Measurements from ENCODE around the gene DUSP10. TPM values are rescaled to one million over a fixed set of nuclear protein-coding genes. Genes with fewer than 3 reads are reported as not detected.

DUSP10 gene
- total RNA-seq, 1 donor from 2014 or later, result 14.1 TPM

DNA sequence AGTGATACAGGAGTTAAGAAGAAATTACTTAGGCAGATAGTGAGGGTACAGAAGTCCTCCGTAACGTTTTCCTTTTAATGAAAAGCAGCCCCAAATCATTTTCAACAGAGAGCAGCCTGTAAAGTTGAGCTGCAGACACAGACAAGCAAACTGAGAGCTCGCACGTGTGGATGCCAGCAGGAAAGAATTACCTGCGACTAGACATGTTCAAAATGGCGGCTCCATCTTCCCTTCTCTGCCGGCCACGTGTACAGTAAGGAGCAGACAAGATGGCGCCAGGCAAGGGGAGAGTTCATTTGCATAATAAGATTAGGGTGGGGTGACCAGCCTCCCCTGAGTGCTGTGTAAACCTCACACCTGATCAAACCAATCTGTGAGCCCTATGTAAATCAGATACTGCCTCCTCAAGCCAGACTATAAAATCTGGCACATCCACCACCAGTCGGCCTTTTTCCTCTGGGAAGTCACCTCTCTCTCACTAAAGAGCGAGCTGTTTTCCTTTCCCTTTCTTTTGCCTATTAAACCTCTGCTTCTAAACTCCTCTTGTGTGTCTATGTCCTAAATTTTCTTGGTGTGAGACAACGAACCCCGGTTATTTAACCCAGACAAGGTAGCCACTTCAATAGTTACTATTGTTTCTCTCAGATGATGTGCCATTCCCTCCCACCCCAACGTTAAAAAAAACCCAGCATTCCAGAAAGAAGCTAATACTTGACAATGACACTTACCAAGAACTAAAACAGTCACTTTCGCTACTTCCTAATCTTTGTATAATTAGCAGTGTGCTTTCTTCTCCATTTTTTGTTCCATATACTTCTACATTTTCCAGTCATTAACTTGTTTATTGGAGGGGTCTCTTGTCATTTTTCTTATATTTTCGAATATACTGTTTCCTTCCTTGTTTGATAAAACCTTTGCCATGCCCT, 27.4 kb downstream of the DUSP10 start:
- DNase-seq (ENCODE audit: low read depth), result no peak

GRCh38 chr1:221712776-221713431, 29.0 kb downstream of the DUSP10 start:
- no peak for DNase-seq (ENCODE audit: low read depth)

DNA sequence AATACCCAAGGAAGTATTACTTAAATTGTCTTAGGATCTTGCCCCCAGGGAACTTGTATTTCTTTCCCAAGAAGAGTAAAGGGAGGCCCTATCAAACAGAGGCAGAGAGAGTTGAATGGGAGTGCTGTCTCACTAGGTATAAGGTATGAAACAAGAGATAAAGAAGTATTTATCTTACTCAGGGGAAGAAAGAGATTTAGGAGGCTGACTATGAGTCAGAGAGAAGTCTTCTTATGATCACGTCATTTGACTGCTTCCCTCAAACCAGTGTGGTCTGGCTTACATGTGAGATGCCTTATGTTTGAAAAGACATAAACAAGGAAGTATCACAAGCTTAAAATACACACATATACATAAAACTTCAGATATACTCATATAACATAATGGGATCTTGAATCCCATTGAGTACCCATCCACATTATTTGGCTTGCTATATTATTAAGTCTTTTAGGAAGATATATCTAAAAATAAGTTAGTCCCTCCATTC, 29.6 kb downstream of the DUSP10 start:
- peak; percentile 88 for DNase-seq (ENCODE audit: low read depth)

DNA sequence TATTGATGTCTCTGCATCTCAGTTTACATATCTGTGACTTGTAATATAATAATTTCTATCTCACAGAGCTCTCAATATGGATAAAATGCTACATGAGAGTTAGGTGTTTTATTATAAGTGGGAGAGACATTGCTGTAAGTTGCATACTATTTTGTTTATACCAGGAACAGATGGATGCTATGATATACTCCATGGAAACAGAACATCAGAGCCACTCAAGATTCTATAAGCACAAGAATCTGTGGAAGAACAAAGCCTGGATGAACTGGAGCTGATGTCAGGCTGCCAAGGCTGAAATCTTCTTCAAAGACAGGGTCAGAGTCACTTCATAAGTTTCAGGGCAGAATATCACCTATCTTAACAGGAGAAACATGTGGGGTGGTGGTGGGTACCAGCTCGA, 30.2 kb downstream of the DUSP10 start:
- no peak for DNase-seq (ENCODE audit: low read depth)

- no peak for DNase-seq (ENCODE audit: low read depth)
Observed at GRCh38 chr1:221711063-221711577, 30.8 kb downstream of the DUSP10 start.

GRCh38 chr1:221709854-221710253, 32.0 kb downstream of the DUSP10 start:
- DNase-seq (ENCODE audit: low read depth), result no peak

GRCh38 chr1:221708987-221709386, 32.9 kb downstream of the DUSP10 start:
- peak; percentile 90 for DNase-seq (ENCODE audit: low read depth)

DNA sequence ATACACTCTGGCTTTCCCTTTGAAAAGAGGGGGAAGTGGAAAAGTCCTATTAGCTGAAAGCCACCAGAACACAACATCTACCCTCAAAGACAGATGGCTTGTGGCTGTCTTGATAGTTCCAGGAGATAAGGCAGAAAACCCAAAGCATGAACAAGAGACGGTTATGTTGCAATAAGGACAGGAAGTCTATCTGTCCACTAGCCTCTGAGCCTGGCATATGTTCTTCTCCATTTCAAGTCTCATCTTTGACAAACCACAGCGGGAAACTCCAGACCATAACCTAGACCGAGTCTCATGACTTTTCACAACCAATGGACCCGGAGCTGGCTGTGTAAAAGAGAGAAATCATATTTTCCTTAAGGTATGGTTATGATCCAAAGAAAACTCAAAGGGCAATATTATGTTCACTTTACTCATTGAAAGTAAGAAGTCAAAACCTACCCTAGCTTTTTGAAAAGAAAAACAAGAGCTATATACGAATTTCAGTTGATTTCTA, 33.8 kb downstream of the DUSP10 start:
- no peak for DNase-seq (ENCODE audit: low read depth)

GRCh38 chr1:221706876-221707582, 34.9 kb downstream of the DUSP10 start:
- DNase-seq (ENCODE audit: low read depth), result no peak

DNA sequence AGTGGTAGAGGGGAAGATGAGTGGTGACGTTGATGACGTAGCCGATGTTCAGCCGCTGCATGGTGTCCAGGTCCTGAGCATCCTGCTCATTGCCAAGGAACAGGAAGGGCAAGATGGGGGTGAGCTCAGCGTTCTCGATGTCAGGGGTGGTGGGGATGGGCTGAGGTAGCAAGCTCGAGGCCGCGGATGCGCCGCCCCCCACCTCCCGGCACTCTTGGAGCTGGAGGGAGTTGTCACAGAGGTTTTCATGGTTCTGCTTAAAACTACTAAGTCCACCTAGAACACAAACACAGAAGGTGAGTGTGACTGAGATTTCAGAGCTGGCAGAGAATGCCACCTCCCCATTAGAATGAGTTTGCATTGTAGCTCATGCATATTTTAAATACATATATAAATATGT, 35.7 kb downstream of the DUSP10 start:
- DNase-seq (ENCODE audit: low read depth), result no peak

DNA sequence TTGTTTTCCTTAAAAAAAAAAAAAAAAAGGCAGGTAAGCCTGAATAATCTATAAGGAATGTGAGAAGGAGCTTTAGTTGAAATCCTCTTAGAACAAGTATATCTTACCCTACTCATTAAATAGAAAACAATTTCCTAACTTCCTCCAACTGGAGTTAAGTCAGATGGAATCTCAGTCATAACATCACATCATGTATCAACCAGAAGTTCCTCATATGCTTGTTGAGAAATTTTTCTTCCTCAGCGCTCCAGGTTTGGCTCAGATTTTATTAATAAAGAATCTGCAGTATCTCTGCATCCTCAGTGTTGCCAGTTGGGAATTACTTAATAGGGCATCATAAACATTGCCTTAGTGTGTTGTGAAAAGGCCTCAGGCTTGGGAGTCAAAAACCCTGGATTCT, 37.6 kb downstream of the DUSP10 start:
- DNase-seq (ENCODE audit: low read depth), result no peak

DNA sequence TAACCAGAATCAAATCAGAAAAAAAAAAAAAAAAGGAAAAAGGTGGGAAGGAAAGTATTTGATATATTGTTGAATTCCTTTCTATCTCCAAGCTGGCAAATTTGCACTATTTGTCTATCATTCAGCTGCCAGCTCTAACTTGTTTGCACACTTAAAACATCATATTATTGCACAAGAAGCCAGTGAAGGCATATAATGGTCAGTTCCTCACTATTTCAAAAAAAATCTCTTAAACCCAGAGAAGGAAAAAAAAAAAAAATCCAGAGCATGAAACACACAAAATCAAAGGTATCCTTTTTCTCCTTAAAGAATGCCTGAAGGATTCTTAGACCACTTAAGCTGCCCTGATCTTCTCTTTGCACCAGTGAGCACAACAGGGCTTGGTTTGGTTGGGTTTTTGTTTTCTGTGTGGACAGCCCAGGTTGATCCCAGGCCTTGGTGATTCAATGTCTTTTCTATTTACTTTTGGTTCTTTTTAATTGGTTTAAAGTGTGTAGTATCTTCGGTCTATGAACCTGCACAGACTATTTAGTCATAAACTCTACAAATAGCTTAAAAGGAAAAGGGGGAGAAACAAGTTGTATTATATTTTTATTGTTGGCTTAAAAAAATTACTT, 40.2 kb downstream of the DUSP10 start:
- DNase-seq (ENCODE audit: low read depth), result peak; percentile 75

DNA sequence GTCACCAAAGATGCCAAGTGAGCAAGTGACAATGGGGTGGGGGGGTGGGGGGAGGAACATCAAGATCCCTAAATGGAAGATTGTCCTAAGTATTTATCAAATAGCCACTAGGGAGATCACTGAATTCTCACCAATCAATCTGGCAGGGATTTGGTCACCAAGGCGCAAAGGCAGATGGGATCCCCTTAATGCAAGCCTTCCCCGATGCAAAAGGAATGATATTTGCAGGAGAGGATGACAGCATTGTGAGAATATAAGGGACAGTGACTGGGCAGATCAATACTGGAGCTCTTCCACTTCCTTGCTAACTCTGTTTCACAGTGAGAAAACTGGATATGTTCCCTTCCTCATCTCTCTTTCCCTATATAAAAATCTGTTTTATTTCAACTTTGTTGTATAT, 40.9 kb downstream of the DUSP10 start:
- DNase-seq (ENCODE audit: low read depth), result no peak

- DNase-seq (ENCODE audit: low read depth), result no peak
Observed at GRCh38 chr1:221700536-221700935, 41.4 kb downstream of the DUSP10 start.

DNA sequence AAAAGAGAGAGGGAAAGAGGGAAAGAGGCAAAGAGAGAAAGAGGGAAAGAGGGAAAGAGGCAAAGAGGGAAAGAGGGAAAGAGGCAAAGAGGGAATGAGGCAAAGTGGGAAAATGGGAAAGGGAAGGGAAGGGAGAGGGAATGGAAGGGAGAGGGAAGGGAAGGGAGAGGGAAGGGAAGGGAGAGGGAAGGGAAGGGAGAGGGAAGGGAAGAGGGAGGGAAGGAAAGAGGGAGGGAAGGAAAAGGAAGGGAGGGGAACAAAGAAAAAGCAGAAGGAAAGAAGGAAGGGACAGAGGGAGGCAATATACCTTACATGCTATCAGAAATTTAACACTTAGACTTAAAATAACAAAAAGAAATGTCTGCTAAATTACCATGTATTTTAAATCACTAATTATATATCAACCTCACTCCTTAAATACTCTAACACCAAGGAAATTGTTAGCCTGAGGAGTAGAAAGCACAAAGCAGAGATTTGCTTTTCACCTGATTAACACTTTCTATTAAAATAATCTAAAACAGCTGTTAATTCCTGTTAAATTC, 41.8 kb downstream of the DUSP10 start:
- DNase-seq (ENCODE audit: low read depth), result no peak

DNA sequence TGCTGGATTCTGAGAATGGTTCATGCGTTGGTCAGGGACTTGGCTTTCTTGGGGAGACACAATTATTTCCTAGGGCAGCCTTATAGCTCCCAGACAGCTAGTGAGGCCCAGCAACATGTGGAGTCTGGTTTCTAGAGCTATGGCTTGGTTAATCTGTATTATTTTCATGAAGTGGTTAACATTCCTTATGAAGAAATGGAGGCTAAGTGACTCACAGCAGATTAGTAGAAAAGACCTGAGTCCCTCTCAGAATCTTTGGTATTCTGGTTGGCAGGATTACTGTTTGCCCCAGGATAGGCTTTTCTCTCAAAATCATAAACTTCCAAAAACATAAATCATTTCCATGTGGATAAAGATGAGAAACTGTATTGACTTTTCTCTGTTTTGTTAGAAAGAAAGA, 42.3 kb downstream of the DUSP10 start:
- DNase-seq (ENCODE audit: low read depth), result peak; percentile 79

- no peak for DNase-seq (ENCODE audit: low read depth)
Observed at GRCh38 chr1:221698579-221699349, 43.1 kb downstream of the DUSP10 start.

GRCh38 chr1:221697923-221698425, 43.9 kb downstream of the DUSP10 start:
- DNase-seq (ENCODE audit: low read depth), result no peak

DNA sequence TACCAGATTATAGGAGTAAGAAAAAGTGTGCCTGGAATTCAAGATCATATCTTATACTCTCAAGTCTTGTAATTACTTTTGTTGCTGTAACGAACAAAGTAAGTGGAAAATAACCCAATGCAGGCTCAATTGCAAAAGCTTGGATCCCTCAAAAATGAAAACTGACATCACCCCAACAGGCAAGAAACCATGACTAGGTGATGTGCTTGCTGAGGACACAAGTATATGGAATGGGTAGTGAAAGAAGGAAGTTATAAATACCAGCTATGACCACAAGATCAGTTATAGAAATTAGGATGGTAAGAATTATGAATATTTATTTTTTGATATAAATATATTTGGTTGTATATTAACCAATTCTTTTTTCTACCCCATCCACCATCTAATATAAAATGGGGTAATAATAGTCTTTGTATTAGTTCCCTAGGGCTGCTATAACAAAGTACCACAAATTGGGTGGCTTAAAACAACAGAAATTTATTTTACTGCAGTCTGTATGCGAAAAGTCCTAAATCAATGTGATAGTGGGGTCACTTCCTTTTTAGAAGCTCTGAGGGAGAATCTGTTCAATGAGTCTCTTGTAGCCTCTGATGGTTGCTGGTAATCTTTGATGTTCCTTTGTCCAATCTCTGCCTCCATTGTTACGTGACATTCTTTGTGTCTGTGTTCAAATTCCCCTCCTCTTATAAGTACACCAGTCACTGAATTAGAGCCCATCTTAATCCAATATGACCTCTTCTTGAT, 45.0 kb downstream of the DUSP10 start:
- DNase-seq (ENCODE audit: low read depth), result no peak
